Measurements from ENCODE around the gene HTR4.

DNA sequence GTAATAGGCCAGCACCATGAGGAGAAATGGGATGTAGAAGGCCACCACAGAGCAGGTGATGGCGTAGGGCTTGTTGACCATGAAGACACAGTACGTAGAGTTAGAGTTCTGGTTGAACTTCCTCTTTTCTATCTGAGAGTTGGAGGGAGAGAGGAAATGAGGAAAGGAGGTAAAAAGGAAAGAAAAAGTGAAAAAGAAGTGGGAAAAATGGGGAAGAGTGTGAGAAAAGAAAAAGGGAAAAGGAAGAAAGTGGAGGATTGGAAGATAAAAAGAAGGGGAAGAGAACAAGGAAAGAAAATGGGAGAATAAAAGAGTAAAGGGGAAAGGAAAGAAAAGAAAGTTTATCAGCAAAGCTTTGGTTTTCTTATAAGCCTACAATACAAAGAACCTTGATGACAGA lies 144.4 kb downstream of the HTR4 start:
- no peak for TF ChIP-seq EZH2 (IDR thresholded peaks at IDR 0.05; ENCODE audit: borderline replicate concordance, low read depth, low read length, poor library complexity, severe bottlenecking)
- TF ChIP-seq, protein P1, sequence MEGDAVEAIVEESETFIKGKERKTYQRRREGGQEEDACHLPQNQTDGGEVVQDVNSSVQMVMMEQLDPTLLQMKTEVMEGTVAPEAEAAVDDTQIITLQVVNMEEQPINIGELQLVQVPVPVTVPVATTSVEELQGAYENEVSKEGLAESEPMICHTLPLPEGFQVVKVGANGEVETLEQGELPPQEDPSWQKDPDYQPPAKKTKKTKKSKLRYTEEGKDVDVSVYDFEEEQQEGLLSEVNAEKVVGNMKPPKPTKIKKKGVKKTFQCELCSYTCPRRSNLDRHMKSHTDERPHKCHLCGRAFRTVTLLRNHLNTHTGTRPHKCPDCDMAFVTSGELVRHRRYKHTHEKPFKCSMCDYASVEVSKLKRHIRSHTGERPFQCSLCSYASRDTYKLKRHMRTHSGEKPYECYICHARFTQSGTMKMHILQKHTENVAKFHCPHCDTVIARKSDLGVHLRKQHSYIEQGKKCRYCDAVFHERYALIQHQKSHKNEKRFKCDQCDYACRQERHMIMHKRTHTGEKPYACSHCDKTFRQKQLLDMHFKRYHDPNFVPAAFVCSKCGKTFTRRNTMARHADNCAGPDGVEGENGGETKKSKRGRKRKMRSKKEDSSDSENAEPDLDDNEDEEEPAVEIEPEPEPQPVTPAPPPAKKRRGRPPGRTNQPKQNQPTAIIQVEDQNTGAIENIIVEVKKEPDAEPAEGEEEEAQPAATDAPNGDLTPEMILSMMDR (conservative IDR thresholded peaks at IDR 0.05; ENCODE audit: low read depth, low read length): no peak
